ENCODE results near the gene XBP1. TPM values are rescaled to one million over a fixed set of nuclear protein-coding genes. Genes with fewer than 3 reads are reported as not detected.

XBP1 gene
- total RNA-seq, 2 donors from 2014 or later: 206 to 255 TPM

- DNase-seq (peak; percentile 50 to 76), ATAC-seq (peak; percentile 54)
- intact Hi-C loops (cut with DNase I, micrococcal nuclease): no loop called here
Measured at GRCh38 chr22:28798810-28799605, 1.4 kb downstream of the XBP1 start.

- intact Hi-C loops (cut with DNase I, micrococcal nuclease): no loop called here
- no peak for DNase-seq
- no peak for ATAC-seq
Measured at GRCh38 chr22:28795932-28796856, 4.2 kb downstream of the XBP1 start.

- intact Hi-C loops (cut with DNase I, micrococcal nuclease): no loop called here
- no peak for DNase-seq
- ATAC-seq: no peak
Measured at GRCh38 chr22:28795071-28795693, 5.2 kb downstream of the XBP1 start.

GRCh38 chr22:28793976-28794584 is 6.3 kb downstream of the XBP1 start:
- ATAC-seq: no peak
- intact Hi-C loops (cut with DNase I, micrococcal nuclease): no loop called here

GRCh38 chr22:28792491-28793383 is 7.6 kb downstream of the XBP1 start:
- intact Hi-C loops (cut with DNase I, micrococcal nuclease): no loop called here
- ATAC-seq (peak; percentile 27), DNase-seq (no peak)

More at GRCh38 chr22:28793976-28794584, 6.3 kb downstream of the XBP1 start:
- DNase-seq: no peak

GRCh38 chr22:28791841-28792490 is 8.4 kb downstream of the XBP1 start:
- DNase-seq (no peak), ATAC-seq (peak; percentile 58)
- intact Hi-C loops (cut with DNase I, micrococcal nuclease): no loop called here

GRCh38 chr22:28791124-28791523 is 9.2 kb downstream of the XBP1 start:
- no peak for ATAC-seq
- no peak for DNase-seq
- intact Hi-C loops (cut with DNase I, micrococcal nuclease): no loop called here

GRCh38 chr22:28788601-28789000 is 11.8 kb downstream of the XBP1 start:
- ATAC-seq (no peak), DNase-seq (no peak)
- intact Hi-C loops (cut with DNase I, micrococcal nuclease): no loop called here

- DNase-seq (no peak), ATAC-seq (peak; percentile 87)
Measured at GRCh38 chr22:28783786-28784671, 16.3 kb downstream of the XBP1 start.

GRCh38 chr22:28780296-28780695 is 20.1 kb downstream of the XBP1 start:
- no peak for DNase-seq
- intact Hi-C loops (cut with DNase I, micrococcal nuclease): no loop called here

More at GRCh38 chr22:28783786-28784671, 16.3 kb downstream of the XBP1 start:
- intact Hi-C loops (cut with DNase I, micrococcal nuclease): no loop called here

GRCh38 chr22:28779833-28780232 is 20.5 kb downstream of the XBP1 start:
- ATAC-seq (no peak), DNase-seq (no peak)
- intact Hi-C loops (cut with DNase I, micrococcal nuclease): no loop called here

More at GRCh38 chr22:28780296-28780695, 20.1 kb downstream of the XBP1 start:
- ATAC-seq: no peak

GRCh38 chr22:28774378-28774777 is 26.0 kb downstream of the XBP1 start:
- ATAC-seq (no peak), DNase-seq (no peak)
- intact Hi-C loops (cut with DNase I, micrococcal nuclease): no loop called here

GRCh38 chr22:28773461-28773867 is 26.9 kb downstream of the XBP1 start:
- intact Hi-C loops (cut with DNase I, micrococcal nuclease): no loop called here
- no peak for DNase-seq
- no peak for ATAC-seq

GRCh38 chr22:28772633-28773460 is 27.5 kb downstream of the XBP1 start, which contains the start of gene CCDC117:
TSS of gene CCDC117 (plus strand) at chr22:28772695. CDS start at chr22:28772850, 155 bp downstream.
- intact Hi-C loops (cut with DNase I, micrococcal nuclease): no loop called here
- peak; percentile 96 for DNase-seq
- peak; percentile 95 for ATAC-seq

GRCh38 chr22:28771195-28771791 is 29.1 kb downstream of the XBP1 start:
- no peak for ATAC-seq
- intact Hi-C loops (cut with DNase I, micrococcal nuclease): no loop called here
- DNase-seq: no peak
